GM23248 (cell line): ENCODE measurements around the gene RCL1. TPM values are rescaled to one million over a fixed set of nuclear protein-coding genes. Genes with fewer than 3 reads are reported as not detected.

Experiments
- DNase-seq: peaks from one replicate; pipeline ENCODE4 v3.0.0-alpha.2; 2015
- H2AFZ ChIP-seq: fragments of 200-600 bp; sonication (generic); 2 replicates; pipeline ENCODE4 v1.6.1; 2016; ENCODE audit warnings: antibody characterized with exemption
- H3F3A ChIP-seq: fragments of 200-600 bp; sonication (generic); 2 replicates; pipeline ENCODE4 v1.6.1; 2016; ENCODE audit warnings: mild to moderate bottlenecking, antibody characterized with exemption, mixed run types; ENCODE audit not compliant: insufficient read depth
- H3K27ac ChIP-seq: fragments of 200-600 bp; sonication (generic); 2 replicates; pipeline ENCODE4 v1.5.1; 2016; ENCODE audit warnings: mild to moderate bottlenecking
- H3K27me3 ChIP-seq: fragments of 200-600 bp; sonication (generic); replicated peaks from 2 replicates; pipeline ENCODE4 v1.6.1; 2016; ENCODE audit warnings: mild to moderate bottlenecking; ENCODE audit not compliant: insufficient read depth
- H3K36me3 ChIP-seq: fragments of 200-600 bp; sonication (generic); 2 replicates; pipeline ENCODE4 v1.6.1; 2016; ENCODE audit warnings: low read depth, mild to moderate bottlenecking
- H3K4me1 ChIP-seq: fragments of 200-600 bp; sonication (generic); 2 replicates; pipeline ENCODE4 v1.6.1; 2016; ENCODE audit warnings: mild to moderate bottlenecking; ENCODE audit not compliant: insufficient read depth
- H3K4me2 ChIP-seq: fragments of 200-600 bp; sonication (generic); one replicate; pipeline ENCODE4 v1.6.1; 2016; ENCODE audit warnings: mild to moderate bottlenecking; ENCODE audit not compliant: unreplicated experiment
- H3K4me3 ChIP-seq: fragments of 200-600 bp; sonication (generic); 2 replicates; pipeline ENCODE4 v1.5.1; 2016; ENCODE audit warnings: mild to moderate bottlenecking
- H3K79me2 ChIP-seq: fragments of 200-600 bp; sonication (generic); 2 replicates; pipeline ENCODE4 v1.6.1; 2016; ENCODE audit warnings: mild to moderate bottlenecking; ENCODE audit not compliant: insufficient read depth
- H3K9ac ChIP-seq: fragments of 200-600 bp; sonication (generic); 2 replicates; pipeline ENCODE4 v1.6.1; 2016; ENCODE audit warnings: mild to moderate bottlenecking
- H3K9me2 ChIP-seq: fragments of 200-600 bp; sonication (generic); 2 replicates; pipeline ENCODE4 v1.6.1; 2016; ENCODE audit warnings: mixed run types, mild to moderate bottlenecking, moderate library complexity; ENCODE audit not compliant: insufficient read depth
- H3K9me3 ChIP-seq: fragments of 200-600 bp; sonication (generic); one replicate; pipeline ENCODE4 v1.6.1; 2017; ENCODE audit warnings: low read depth
- H4K20me1 ChIP-seq: fragments of 200-600 bp; sonication (generic); 2 replicates; pipeline ENCODE4 v1.6.0; 2016; ENCODE audit not compliant: insufficient read depth
- EZH2 ChIP-seq: fragments of 200-600 bp; sonication (generic); IDR thresholded peaks from 2 replicates; pipeline ENCODE4 v1.6.1; 2018; ENCODE audit warnings: antibody characterized with exemption, mild to moderate bottlenecking; ENCODE audit not compliant: insufficient read depth, poor library complexity, severe bottlenecking
- EZH2phosphoT487 ChIP-seq: fragments of 200-600 bp; sonication (generic); IDR thresholded peaks from 2 replicates; pipeline ENCODE4 v1.6.1; 2018; ENCODE audit warnings: antibody characterized with exemption, moderate library complexity, mild to moderate bottlenecking, low read depth; ENCODE audit not compliant: insufficient read depth
- WGBS, 2 experiments: methylation state at CpG; one replicate each; pipeline ENCODE4 v1.1.6; 2015 to 2017; ENCODE audit warnings: low lambda C conversion rate in 2 of 2, low coverage in 1 of 2; ENCODE audit errors: missing lambda C conversion rate in 2 of 2; 5-methylcytosine and 5-hydroxymethylcytosine counted together
- in situ Hi-C: fragments of 300-500 bp; cut with MboI; formaldehyde crosslinking; loops from 2 replicates; pipeline ENCODE4 v1.15.0; 2020
- polyA plus RNA-seq: library from polyadenylated mRNA; unstranded; fragments of >200 nt; fragmentation: Nextera tagmentation; extraction: Ambion mirVana; gene quantifications from 2 replicates; pipeline ENCODE4 v1.2.1, GENCODE V29; 2016
- total RNA-seq: library from RNA; depleted of rRNA; stranded (reverse); fragments of >200 nt; shearing (Covaris generic); gene quantifications from 2 replicates; pipeline ENCODE4 v1.2.3, GENCODE V29; 2014

Gene RCL1
- total and polyA plus RNA-seq, 2 experiments from 2014 or later, result 7.7 to 7.8 TPM

- Histone ChIP-seq H3F3A (peaks cover 30% of the 10 kb centered on the region), H3K27me3 (no peaks in the 10 kb centered on the region), H3K4me1 (peaks cover 29% of the 10 kb centered on the region), H3K9ac (no peak overlapping the region), H3K4me2 (no peak overlapping the region), H4K20me1 (no peaks in the 10 kb centered on the region), H3K27ac (no peak overlapping the region), H3K4me3 (no peak overlapping the region), H3K9me3 (no peaks in the 10 kb centered on the region), H3K36me3 (no peaks in the 10 kb centered on the region), H2AFZ (no peak overlapping the region), H3K9me2 (no peaks in the 10 kb centered on the region), H3K79me2 (peaks cover 25% of the 10 kb centered on the region)
- WGBS, 2 experiments, result 98 to 100% methylated on average over 2 of the region's 2 CpGs
- no peak for DNase-seq
- TF ChIP-seq EZH2phosphoT487 (no peak), EZH2 (no peak)
- in situ Hi-C loops, result no loop called here
Measured at GRCh38 chr9:4827224-4827623, 34.5 kb downstream of the RCL1 start.

- Histone ChIP-seq H2AFZ (no peak overlapping the region), H3K27me3 (no peaks in the 10 kb centered on the region), H3K9me2 (no peaks in the 10 kb centered on the region), H3K9me3 (no peaks in the 10 kb centered on the region), H4K20me1 (no peaks in the 10 kb centered on the region), H3F3A (peaks cover 41% of the 10 kb centered on the region), H3K4me1 (peaks cover 42% of the 10 kb centered on the region), H3K9ac (no peak overlapping the region), H3K4me2 (peak overlapping the region; percentile 10), H3K4me3 (no peak overlapping the region), H3K79me2 (peaks cover 16% of the 10 kb centered on the region; the same call in 1 of the 2 replicates), H3K36me3 (no peaks in the 10 kb centered on the region), H3K27ac (no peak overlapping the region)
- in situ Hi-C loops, result no loop called here
- peak; percentile 67 for DNase-seq
- WGBS, 2 experiments, result 92 to 99% methylated on average over 2 of the region's 2 CpGs
- TF ChIP-seq EZH2, result no peak
- no peak for TF ChIP-seq EZH2phosphoT487
Measured at GRCh38 chr9:4828761-4829160, 36.0 kb downstream of the RCL1 start.

DNA sequence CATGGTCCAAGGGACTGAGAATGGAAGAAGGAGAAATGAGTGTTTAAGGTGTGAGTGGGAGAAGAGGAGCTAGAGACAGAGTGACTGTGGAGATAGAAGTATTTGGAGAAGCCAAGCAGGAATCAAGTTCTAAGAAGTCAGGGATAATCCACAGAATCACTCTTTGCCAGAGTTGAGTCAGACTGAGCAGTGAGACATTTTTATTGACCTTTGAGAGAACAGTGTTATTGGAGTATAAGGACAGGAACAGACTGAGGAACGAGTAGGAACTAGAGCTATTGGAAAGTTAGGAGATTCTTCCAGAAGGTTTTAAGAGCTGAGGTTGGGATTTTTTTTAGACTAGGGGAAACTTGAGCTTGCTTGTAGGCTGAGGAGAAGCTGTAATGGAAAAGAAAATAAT is 37.2 kb downstream of the RCL1 start:
- H3K4me1 ChIP-seq, result peaks cover 53% of the 10 kb centered on the region
- H3K27me3 ChIP-seq, result no peaks in the 10 kb centered on the region
- no peaks in the 10 kb centered on the region for H3K9me3 ChIP-seq
- no peak overlapping the region for H2AFZ ChIP-seq
- peaks cover 16% of the 10 kb centered on the region; the same call in 1 of the 2 replicates for H3K79me2 ChIP-seq
- peak; percentile 66 for DNase-seq
- H3K9ac ChIP-seq, result no peak overlapping the region; the same call in 1 of the 2 replicates
- in situ Hi-C loops, result no loop called here
- H3K9me2 ChIP-seq, result no peaks in the 10 kb centered on the region
- H3K4me2 ChIP-seq, result no peak overlapping the region
- no peaks in the 10 kb centered on the region for H3K36me3 ChIP-seq
- H4K20me1 ChIP-seq, result no peaks in the 10 kb centered on the region
- peak overlapping the region; percentile 45 for H3K27ac ChIP-seq
- peaks cover 52% of the 10 kb centered on the region for H3F3A ChIP-seq
- 48 to 57% methylated on average over 1 of the region's 1 CpG for WGBS, 2 experiments
- TF ChIP-seq EZH2phosphoT487 (no peak), EZH2 (no peak)
- H3K4me3 ChIP-seq, result no peak overlapping the region

GRCh38 chr9:4830699-4831098 is 38.0 kb downstream of the RCL1 start:
- H3K9ac ChIP-seq, result no peak overlapping the region
- in situ Hi-C loops, result no loop called here

More at GRCh38 chr9:4830699-4831098, 38.0 kb downstream of the RCL1 start:
- Histone ChIP-seq H3K9me3 (no peaks in the 10 kb centered on the region), H4K20me1 (no peaks in the 10 kb centered on the region), H3K4me2 (no peak overlapping the region), H3K36me3 (no peaks in the 10 kb centered on the region), H3K27me3 (no peaks in the 10 kb centered on the region), H3K9me2 (no peaks in the 10 kb centered on the region), H3K4me1 (peaks cover 53% of the 10 kb centered on the region), H3F3A (peaks cover 52% of the 10 kb centered on the region), H3K27ac (no peak overlapping the region), H2AFZ (no peak overlapping the region), H3K79me2 (peaks cover 16% of the 10 kb centered on the region; the same call in 1 of the 2 replicates), H3K4me3 (no peak overlapping the region)
- DNase-seq, result no peak
- WGBS, 2 experiments, result 76 to 79% methylated on average over 5 of the region's 5 CpGs
- TF ChIP-seq EZH2phosphoT487 (no peak), EZH2 (no peak)
